ENCODE measurements around the gene BPIFB2. TPM values are rescaled to one million over a fixed set of nuclear protein-coding genes. Genes with fewer than 3 reads are reported as not detected.

BPIFB2 gene
- total RNA-seq, 1 experiment from 2014 or later, result 0.15 TPM

DNA sequence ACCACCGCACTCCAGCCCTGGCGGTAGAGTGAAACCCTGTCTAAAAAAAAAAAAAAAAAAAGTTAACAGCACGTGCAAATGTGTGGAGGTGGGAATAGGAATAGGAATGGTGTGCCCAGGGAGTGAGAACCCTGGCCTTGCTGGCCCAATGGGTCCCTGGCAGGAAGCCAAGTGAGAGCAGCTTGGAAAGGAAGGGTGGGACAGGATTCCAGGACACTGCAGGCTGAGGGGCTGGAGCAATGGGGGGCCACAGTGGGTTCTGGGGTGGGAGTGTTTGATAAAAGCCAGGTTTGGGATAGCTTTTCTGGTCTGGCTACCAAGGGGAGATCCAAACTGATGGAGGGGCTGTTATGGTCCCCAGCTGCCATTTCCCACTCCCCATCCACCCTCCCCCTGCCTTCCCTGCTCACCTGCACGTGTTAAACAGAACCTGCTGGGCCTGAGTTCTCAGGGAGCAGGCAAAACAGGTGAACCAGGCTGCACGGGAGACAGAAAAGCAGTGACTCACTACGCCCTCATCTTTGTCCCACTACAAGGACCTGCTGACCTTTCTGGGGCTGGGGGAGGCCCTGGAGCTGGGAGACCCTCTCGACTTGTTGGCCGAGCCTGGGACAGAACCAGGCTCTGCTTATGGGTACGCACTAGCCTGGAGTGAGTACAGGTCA is 6.6 kb upstream of the BPIFB2 start (continued):
- TF ChIP-seq, protein P1, sequence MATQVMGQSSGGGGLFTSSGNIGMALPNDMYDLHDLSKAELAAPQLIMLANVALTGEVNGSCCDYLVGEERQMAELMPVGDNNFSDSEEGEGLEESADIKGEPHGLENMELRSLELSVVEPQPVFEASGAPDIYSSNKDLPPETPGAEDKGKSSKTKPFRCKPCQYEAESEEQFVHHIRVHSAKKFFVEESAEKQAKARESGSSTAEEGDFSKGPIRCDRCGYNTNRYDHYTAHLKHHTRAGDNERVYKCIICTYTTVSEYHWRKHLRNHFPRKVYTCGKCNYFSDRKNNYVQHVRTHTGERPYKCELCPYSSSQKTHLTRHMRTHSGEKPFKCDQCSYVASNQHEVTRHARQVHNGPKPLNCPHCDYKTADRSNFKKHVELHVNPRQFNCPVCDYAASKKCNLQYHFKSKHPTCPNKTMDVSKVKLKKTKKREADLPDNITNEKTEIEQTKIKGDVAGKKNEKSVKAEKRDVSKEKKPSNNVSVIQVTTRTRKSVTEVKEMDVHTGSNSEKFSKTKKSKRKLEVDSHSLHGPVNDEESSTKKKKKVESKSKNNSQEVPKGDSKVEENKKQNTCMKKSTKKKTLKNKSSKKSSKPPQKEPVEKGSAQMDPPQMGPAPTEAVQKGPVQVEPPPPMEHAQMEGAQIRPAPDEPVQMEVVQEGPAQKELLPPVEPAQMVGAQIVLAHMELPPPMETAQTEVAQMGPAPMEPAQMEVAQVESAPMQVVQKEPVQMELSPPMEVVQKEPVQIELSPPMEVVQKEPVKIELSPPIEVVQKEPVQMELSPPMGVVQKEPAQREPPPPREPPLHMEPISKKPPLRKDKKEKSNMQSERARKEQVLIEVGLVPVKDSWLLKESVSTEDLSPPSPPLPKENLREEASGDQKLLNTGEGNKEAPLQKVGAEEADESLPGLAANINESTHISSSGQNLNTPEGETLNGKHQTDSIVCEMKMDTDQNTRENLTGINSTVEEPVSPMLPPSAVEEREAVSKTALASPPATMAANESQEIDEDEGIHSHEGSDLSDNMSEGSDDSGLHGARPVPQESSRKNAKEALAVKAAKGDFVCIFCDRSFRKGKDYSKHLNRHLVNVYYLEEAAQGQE (IDR thresholded peaks at IDR 0.05; ENCODE audit: low read depth), result no peak
- no peak for TF ChIP-seq TCF7L2 (IDR thresholded peaks at IDR 0.05; ENCODE audit: borderline replicate concordance, extremely low read depth, insufficient read depth, insufficient read length)
- TF ChIP-seq YY1 (IDR thresholded peaks at IDR 0.05; ENCODE audit: extremely low read depth, insufficient replicate concordance, low read depth, low read length), result no peak
- no peak for TF ChIP-seq EZH2 (IDR thresholded peaks at IDR 0.05)
- no peak for TF ChIP-seq SRF (IDR thresholded peaks at IDR 0.05; ENCODE audit: low read depth)

DNA sequence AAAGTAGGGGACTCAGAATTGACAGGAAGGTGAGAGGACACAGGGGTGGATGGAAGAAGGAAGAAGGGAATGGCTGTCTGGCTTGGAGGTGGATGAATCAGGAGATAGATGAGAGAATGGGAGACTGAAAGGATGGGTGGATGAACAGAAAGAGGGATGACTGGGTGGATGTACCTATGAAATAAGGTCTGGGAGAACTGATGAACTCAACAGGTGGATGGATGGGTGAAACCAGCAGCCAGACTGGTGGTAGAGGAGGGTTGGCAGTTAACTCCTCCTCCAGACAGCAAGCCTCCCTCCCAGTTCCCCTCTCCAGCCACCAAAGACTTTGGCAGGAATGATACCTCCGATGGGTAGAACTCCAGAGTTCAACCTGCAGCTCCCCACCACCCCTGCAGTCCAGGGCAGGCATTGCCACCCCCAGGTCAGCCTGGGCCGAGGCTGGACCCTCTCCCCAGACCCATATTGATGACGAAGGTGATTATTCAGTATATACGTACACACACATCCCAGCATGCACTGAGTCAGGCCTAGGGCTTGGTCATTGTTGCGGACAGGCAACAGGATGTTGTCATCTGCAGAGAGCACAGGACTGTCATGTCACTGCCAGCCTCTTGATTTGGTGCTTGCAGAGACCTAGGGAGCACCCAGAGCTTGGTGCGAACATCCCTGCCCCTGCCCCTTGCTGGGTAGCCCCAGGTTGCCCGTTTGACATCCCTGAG is 5.3 kb upstream of the BPIFB2 start:
- no peaks in the 10 kb centered on the region for H4K20me1 ChIP-seq (ENCODE audit: insufficient read depth)
- no peak overlapping the region for H3K4me3 ChIP-seq (replicated peaks in 1 of 2; ENCODE audit: low read depth in 1 of 2, low read length in 2 of 2)
- H3K9me3 ChIP-seq (ENCODE audit: control insufficient read depth in 1 of 2, insufficient read depth in 1 of 2, low read depth in 1 of 2, low read length in 2 of 2), result no peaks in the 10 kb centered on the region
- CTCF ChIA-PET, result no interaction called here
- POLR2A ChIA-PET, result no interaction called here
- H3K27ac ChIP-seq (ENCODE audit: low read depth, low read length), result no peak overlapping the region
- no peaks in the 10 kb centered on the region for H3K9me2 ChIP-seq (ENCODE audit: insufficient read depth)
- RAD21 ChIA-PET (ENCODE audit: low non-redundant PET in 1 of 2, low total read pairs in 2 of 2, uncharacterized antibody in 2 of 2, unreplicated experiment in 2 of 2), result no interaction called here
- DNase-seq (ENCODE audit: low read depth, low spot score) (no peak), ATAC-seq (no peak)
- TF ChIP-seq CEBPB (IDR thresholded peaks at IDR 0.05; ENCODE audit: low read depth) (no peak), ZNF274 (IDR thresholded peaks at IDR 0.05; ENCODE audit: low read depth, low read length) (no peak), SP1 (IDR thresholded peaks at IDR 0.05; ENCODE audit: low read depth) (no peak), SIN3A (IDR thresholded peaks at IDR 0.05; ENCODE audit: low read depth) (no peak), JUND (IDR thresholded peaks at IDR 0.05) (no peak), TCF7L2 (IDR thresholded peaks at IDR 0.05; ENCODE audit: borderline replicate concordance, extremely low read depth, insufficient read depth, insufficient read length) (no peak), EZH2phosphoT487 (IDR thresholded peaks at IDR 0.05; ENCODE audit: borderline replicate concordance) (no peak)
- TF ChIP-seq, protein P2, sequence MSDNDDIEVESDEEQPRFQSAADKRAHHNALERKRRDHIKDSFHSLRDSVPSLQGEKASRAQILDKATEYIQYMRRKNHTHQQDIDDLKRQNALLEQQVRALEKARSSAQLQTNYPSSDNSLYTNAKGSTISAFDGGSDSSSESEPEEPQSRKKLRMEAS (IDR thresholded peaks at IDR 0.05), result no peak
- TF ChIP-seq, protein P3, sequence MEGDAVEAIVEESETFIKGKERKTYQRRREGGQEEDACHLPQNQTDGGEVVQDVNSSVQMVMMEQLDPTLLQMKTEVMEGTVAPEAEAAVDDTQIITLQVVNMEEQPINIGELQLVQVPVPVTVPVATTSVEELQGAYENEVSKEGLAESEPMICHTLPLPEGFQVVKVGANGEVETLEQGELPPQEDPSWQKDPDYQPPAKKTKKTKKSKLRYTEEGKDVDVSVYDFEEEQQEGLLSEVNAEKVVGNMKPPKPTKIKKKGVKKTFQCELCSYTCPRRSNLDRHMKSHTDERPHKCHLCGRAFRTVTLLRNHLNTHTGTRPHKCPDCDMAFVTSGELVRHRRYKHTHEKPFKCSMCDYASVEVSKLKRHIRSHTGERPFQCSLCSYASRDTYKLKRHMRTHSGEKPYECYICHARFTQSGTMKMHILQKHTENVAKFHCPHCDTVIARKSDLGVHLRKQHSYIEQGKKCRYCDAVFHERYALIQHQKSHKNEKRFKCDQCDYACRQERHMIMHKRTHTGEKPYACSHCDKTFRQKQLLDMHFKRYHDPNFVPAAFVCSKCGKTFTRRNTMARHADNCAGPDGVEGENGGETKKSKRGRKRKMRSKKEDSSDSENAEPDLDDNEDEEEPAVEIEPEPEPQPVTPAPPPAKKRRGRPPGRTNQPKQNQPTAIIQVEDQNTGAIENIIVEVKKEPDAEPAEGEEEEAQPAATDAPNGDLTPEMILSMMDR (IDR thresholded peaks at IDR 0.05 in 2 of 3, conservative IDR thresholded peaks at IDR 0.05 in 1 of 3; ENCODE audit: borderline replicate concordance in 1 of 3, insufficient read depth in 1 of 3, low read depth in 2 of 3, low read length in 2 of 3), result no peak
- TF ChIP-seq, protein P1 (IDR thresholded peaks at IDR 0.05; ENCODE audit: low read depth), result no peak
- H3K36me3 ChIP-seq (ENCODE audit: control insufficient read depth in 1 of 2, insufficient read depth in 2 of 2, low read length in 2 of 2), result no peaks in the 10 kb centered on the region
- no peaks in the 10 kb centered on the region for H3K79me2 ChIP-seq (ENCODE audit: insufficient read depth, low read length)
- peaks cover 0 to 3% of the 10 kb centered on the region in 2 experiments; a peak in 1 of 4 replicates for H3K4me1 ChIP-seq (ENCODE audit: control insufficient read depth in 1 of 2, insufficient read depth in 2 of 2, low read length in 2 of 2)
- intact Hi-C loops (cut with micrococcal nuclease), result no loop called here
- H2AFZ ChIP-seq (ENCODE audit: low read depth, low read length, poor library complexity, severe bottlenecking), result no peak overlapping the region
- no peak overlapping the region for H3K4me2 ChIP-seq (ENCODE audit: low read length)
- BruUV-seq (replicated peaks), result no TSS peak
- no peak overlapping the region for H3K9ac ChIP-seq (ENCODE audit: low read length)
- H3K27me3 ChIP-seq (ENCODE audit: insufficient read depth, low read length), result no peaks in the 10 kb centered on the region

All from HCT116 (cell line).